GM23338 (cell line): ENCODE results near the gene RPE. TPM values are rescaled to one million over a fixed set of nuclear protein-coding genes. Genes with fewer than 3 reads are reported as not detected.

Source experiments
- ATAC-seq: fragments of 200-7000 bp; cut with Tn5 transposase; 3 replicates; pipeline ENCODE4 v1.9.1; 2020
- DNase-seq: peaks from one replicate; pipeline ENCODE4 v3.0.0-alpha.2; 2015; ENCODE audit warnings: low spot score
- H2AFZ ChIP-seq: fragments of 200-600 bp; sonication (generic); 2 replicates; pipeline ENCODE4 v1.8.0; 2016; ENCODE audit warnings: antibody characterized with exemption, mild to moderate bottlenecking, moderate library complexity
- H3F3A ChIP-seq: fragments of 200-600 bp; sonication (generic); replicated peaks from 2 replicates; pipeline ENCODE4 v1.8.0; 2017; ENCODE audit warnings: antibody characterized with exemption, mixed run types, low read depth
- H3K27ac ChIP-seq: fragments of 200-600 bp; sonication (generic); 2 replicates; pipeline ENCODE4 v1.6.1; 2016; ENCODE audit warnings: low read depth
- H3K27me3 ChIP-seq: fragments of 200-600 bp; sonication (generic); 2 replicates; pipeline ENCODE4 v1.8.0; 2016; ENCODE audit warnings: mild to moderate bottlenecking, mixed run types, moderate library complexity; ENCODE audit not compliant: insufficient read depth
- H3K36me3 ChIP-seq: fragments of 200-600 bp; sonication (generic); 2 replicates; pipeline ENCODE4 v1.8.0; 2016; ENCODE audit warnings: mild to moderate bottlenecking; ENCODE audit not compliant: insufficient read depth
- H3K4me1 ChIP-seq: fragments of 200-600 bp; sonication (generic); 2 replicates; pipeline ENCODE4 v1.8.0; 2016; ENCODE audit warnings: mild to moderate bottlenecking, moderate library complexity; ENCODE audit not compliant: insufficient read depth
- H3K4me2 ChIP-seq: fragments of 200-600 bp; sonication (generic); 2 replicates; pipeline ENCODE4 v1.7.1; 2017; ENCODE audit warnings: mixed run types
- H3K4me3 ChIP-seq: fragments of 200-600 bp; sonication (generic); 2 replicates; pipeline ENCODE4 v1.6.1; 2016; ENCODE audit warnings: mixed run types
- H3K79me2 ChIP-seq: fragments of 200-600 bp; sonication (generic); replicated peaks from 2 replicates; pipeline ENCODE4 v1.8.0; 2017; ENCODE audit warnings: mild to moderate bottlenecking; ENCODE audit not compliant: insufficient read depth
- H3K9me2 ChIP-seq: fragments of 200-600 bp; sonication (generic); 2 replicates; pipeline ENCODE4 v1.8.0; 2017; ENCODE audit not compliant: insufficient read depth
- H4K20me1 ChIP-seq: fragments of 200-600 bp; sonication (generic); replicated peaks from 2 replicates; pipeline ENCODE4 v1.8.0; 2017; ENCODE audit warnings: mild to moderate bottlenecking; ENCODE audit not compliant: insufficient read depth
- H3K27ac Mint-ChIP-seq: 2 replicates; pipeline ENCODE4 v1.8.0; 2020; ENCODE audit warnings: inconsistent platforms, mild to moderate bottlenecking, moderate library complexity, mixed read lengths
- H3K27me3 Mint-ChIP-seq: 3 replicates; pipeline ENCODE4 v1.8.0; 2022; ENCODE audit warnings: low read depth, mild to moderate bottlenecking, moderate library complexity, mixed read lengths, inconsistent platforms; ENCODE audit not compliant: insufficient read depth, poor library complexity
- H3K36me3 Mint-ChIP-seq: 3 replicates; pipeline ENCODE4 v1.8.0; 2021; ENCODE audit warnings: low read depth, mild to moderate bottlenecking, inconsistent platforms, moderate library complexity, mixed read lengths
- H3K4me1 Mint-ChIP-seq: 3 replicates; pipeline ENCODE4 v1.8.0; 2020; ENCODE audit warnings: mild to moderate bottlenecking, inconsistent platforms, mixed read lengths
- H3K4me3 Mint-ChIP-seq: 3 replicates; pipeline ENCODE4 v1.8.0; 2021; ENCODE audit warnings: moderate library complexity, mild to moderate bottlenecking, inconsistent platforms, mixed read lengths
- H3K9me3 Mint-ChIP-seq: 3 replicates; pipeline ENCODE4 v1.8.0; 2020; ENCODE audit warnings: moderate library complexity, mild to moderate bottlenecking, inconsistent platforms, mixed read lengths
- EZH2 ChIP-seq: fragments of 200-600 bp; sonication (generic); IDR thresholded peaks from one replicate; pipeline ENCODE4 v1.8.0; 2017; ENCODE audit warnings: antibody characterized with exemption, mild to moderate bottlenecking, low read depth; ENCODE audit not compliant: unreplicated experiment
- NANOG ChIP-seq: IDR thresholded peaks from 2 replicates; pipeline ENCODE4 v1.6.1; 2016; ENCODE audit warnings: antibody characterized with exemption, borderline replicate concordance
- STAT1 ChIP-seq: IDR thresholded peaks from one replicate; pipeline ENCODE4 v1.6.1; 2016; ENCODE audit warnings: antibody characterized with exemption; ENCODE audit not compliant: unreplicated experiment
- ZNF331 ChIP-seq: fragments of 250-450 bp; sonication (Bioruptor Pico); IDR thresholded peaks from 2 replicates; pipeline ENCODE4 v1.5.0; 2020; ENCODE audit warnings: low read depth, mild to moderate bottlenecking, moderate library complexity
- ZNF462 ChIP-seq: fragments of 250-450 bp; sonication (Bioruptor Pico); IDR thresholded peaks from 2 replicates; pipeline ENCODE4 v1.5.0; 2020; ENCODE audit warnings: mild to moderate bottlenecking, moderate library complexity
- polyA plus RNA-seq: library from polyadenylated mRNA; unstranded; fragments of >200 nt; fragmentation: Nextera tagmentation; extraction: Ambion mirVana; gene quantifications from 2 replicates; pipeline ENCODE4 v1.2.1, GENCODE V29; 2016
- total RNA-seq: library from RNA; depleted of rRNA; stranded (reverse); fragments of >200 nt; shearing (Covaris generic); gene quantifications from 2 replicates; pipeline ENCODE4 v1.2.3, GENCODE V29; 2014

Gene RPE
- total and polyA plus RNA-seq, 2 experiments from 2014 or later, result 43.1 to 79.1 TPM

GRCh38 chr2:210038078-210038477, 35.6 kb downstream of the RPE start (continued):
- TF ChIP-seq ZNF462 (CRISPR knock-in tag), result no peak

GRCh38 chr2:210046851-210047500, 44.5 kb downstream of the RPE start:
- Histone ChIP-seq H2AFZ (no peak overlapping the region), H3K79me2 (no peaks in the 10 kb centered on the region), H3K36me3 (no peaks in the 10 kb centered on the region), H3F3A (no peaks in the 10 kb centered on the region), H3K27me3 (no peaks in the 10 kb centered on the region), H3K4me2 (no peak overlapping the region), H4K20me1 (no peaks in the 10 kb centered on the region), H3K9me2 (no peaks in the 10 kb centered on the region), H3K27ac (no peak overlapping the region), H3K4me1 (no peaks in the 10 kb centered on the region), H3K4me3 (no peak overlapping the region)
- H3K36me3 Mint-ChIP-seq, result peaks cover 14% of the 10 kb centered on the region; the same call in 2 of the 3 replicates
- no peaks in the 10 kb centered on the region for H3K4me1 Mint-ChIP-seq
- no peak overlapping the region for H3K4me3 Mint-ChIP-seq
- no peak overlapping the region for H3K27ac Mint-ChIP-seq
- DNase-seq, result no peak
- peaks cover 10% of the 10 kb centered on the region; the same call in 2 of the 3 replicates for H3K9me3 Mint-ChIP-seq
- TF ChIP-seq ZNF331 (no peak), STAT1 (no peak), NANOG (no peak), EZH2 (no peak)
- H3K27me3 Mint-ChIP-seq, result no peaks in the 10 kb centered on the region
- ATAC-seq, result no peak
